ENCODE results near the gene RGL1. TPM values are rescaled to one million over a fixed set of nuclear protein-coding genes. Genes with fewer than 3 reads are reported as not detected.

The RGL1 gene
- total and polyA plus RNA-seq, 2 donors (not counting 3 experiments of a cell fraction or from before 2014, with no cell fraction given) = 19.8 to 35.3 TPM

DNA sequence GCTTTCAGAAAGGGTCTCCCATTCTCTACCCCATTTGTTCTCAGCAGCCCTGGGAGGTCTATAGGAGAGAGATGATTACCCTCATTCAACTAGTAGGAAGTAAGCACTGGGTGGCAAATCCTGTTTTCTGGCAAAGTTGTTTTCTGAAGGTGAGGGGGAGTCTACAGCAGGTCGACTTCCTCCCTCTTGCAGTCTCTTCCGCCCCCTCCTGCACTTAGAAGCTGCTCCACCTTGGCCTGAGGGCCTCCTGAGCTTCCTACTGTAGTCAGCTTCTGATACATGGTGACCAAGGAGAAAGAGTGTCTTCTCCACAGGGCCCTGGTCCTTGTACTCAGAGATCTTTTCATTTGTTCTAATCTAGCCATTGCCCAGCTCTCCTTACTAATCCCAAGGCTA is 93.1 kb downstream of the RGL1 start:
- no peak for FAIRE-seq
- POLR2A ChIA-PET = no interaction called here
- Histone ChIP-seq H3K79me2 (ENCODE audit: control insufficient read depth, insufficient read depth, low read length) (no peaks in the 10 kb centered on the region), H3K4me3 (replicated peaks in 1 of 3; ENCODE audit: insufficient read depth in 1 of 3, low read depth in 1 of 3, low read length in 3 of 3) (no peak overlapping the region), H3K4me1 (ENCODE audit: control insufficient read depth, extremely low read depth, insufficient read depth, low read length) (peaks cover 8% of the 10 kb centered on the region), H2AFZ (ENCODE audit: low read depth, low read length) (no peak overlapping the region), H3K27ac (ENCODE audit: insufficient read depth, low read depth, low read length) (no peak overlapping the region), H3K27me3 (ENCODE audit: control insufficient read depth in 2 of 2, insufficient read depth in 2 of 2, low read length in 2 of 2) (no peaks in the 10 kb centered on the region), H3K9me1 (replicated peaks; ENCODE audit: control insufficient read depth, extremely low read depth, insufficient read depth, low read length) (no peaks in the 10 kb centered on the region), H3K9me3 (replicated peaks; ENCODE audit: control insufficient read depth, insufficient read depth, low read length) (no peaks in the 10 kb centered on the region), H4K20me1 (replicated peaks; ENCODE audit: control insufficient read depth, extremely low read depth, insufficient read depth, low read length) (no peaks in the 10 kb centered on the region), H3K9ac (replicated peaks; ENCODE audit: extremely low read depth, insufficient read depth, low read length) (no peak overlapping the region), H3K36me3 (ENCODE audit: control insufficient read depth in 2 of 2, extremely low read depth in 1 of 2, insufficient read depth in 2 of 2, low read length in 2 of 2) (peaks cover 9 to 15% of the 10 kb centered on the region in 2 experiments), H3K4me2 (ENCODE audit: insufficient read depth, low read length) (no peak overlapping the region)
- DNase-seq (ENCODE audit: low read depth, low spot score) = no peak
- TF ChIP-seq, protein P1, sequence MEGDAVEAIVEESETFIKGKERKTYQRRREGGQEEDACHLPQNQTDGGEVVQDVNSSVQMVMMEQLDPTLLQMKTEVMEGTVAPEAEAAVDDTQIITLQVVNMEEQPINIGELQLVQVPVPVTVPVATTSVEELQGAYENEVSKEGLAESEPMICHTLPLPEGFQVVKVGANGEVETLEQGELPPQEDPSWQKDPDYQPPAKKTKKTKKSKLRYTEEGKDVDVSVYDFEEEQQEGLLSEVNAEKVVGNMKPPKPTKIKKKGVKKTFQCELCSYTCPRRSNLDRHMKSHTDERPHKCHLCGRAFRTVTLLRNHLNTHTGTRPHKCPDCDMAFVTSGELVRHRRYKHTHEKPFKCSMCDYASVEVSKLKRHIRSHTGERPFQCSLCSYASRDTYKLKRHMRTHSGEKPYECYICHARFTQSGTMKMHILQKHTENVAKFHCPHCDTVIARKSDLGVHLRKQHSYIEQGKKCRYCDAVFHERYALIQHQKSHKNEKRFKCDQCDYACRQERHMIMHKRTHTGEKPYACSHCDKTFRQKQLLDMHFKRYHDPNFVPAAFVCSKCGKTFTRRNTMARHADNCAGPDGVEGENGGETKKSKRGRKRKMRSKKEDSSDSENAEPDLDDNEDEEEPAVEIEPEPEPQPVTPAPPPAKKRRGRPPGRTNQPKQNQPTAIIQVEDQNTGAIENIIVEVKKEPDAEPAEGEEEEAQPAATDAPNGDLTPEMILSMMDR (IDR thresholded peaks at IDR 0.05; ENCODE audit: extremely low read depth in 1 of 2, insufficient read depth in 1 of 2, low read depth in 1 of 2, low read length in 2 of 2) = no peak
- TF ChIP-seq, protein P2, sequence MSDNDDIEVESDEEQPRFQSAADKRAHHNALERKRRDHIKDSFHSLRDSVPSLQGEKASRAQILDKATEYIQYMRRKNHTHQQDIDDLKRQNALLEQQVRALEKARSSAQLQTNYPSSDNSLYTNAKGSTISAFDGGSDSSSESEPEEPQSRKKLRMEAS (IDR thresholded peaks at IDR 0.05; ENCODE audit: insufficient read depth, insufficient read length) = no peak
- TF ChIP-seq EZH2 (IDR thresholded peaks at IDR 0.05; ENCODE audit: borderline replicate concordance, low read depth, low read length, severe bottlenecking) (no peak), POLR2A (IDR thresholded peaks at IDR 0.05; ENCODE audit: low read depth, low read length) (no peak), JUN (IDR thresholded peaks at IDR 0.05; ENCODE audit: borderline replicate concordance, insufficient read depth, insufficient read length, low read depth) (no peak)
- dilution Hi-C loops (cut with MboI; ENCODE audit: extremely low pct_ligation_motif_present, low sequenced_read_pairs) = no loop called here
- no TSS peak for BruUV-seq (replicated peaks)
- intact Hi-C loops (cut with micrococcal nuclease) = no loop called here
- CTCF ChIA-PET = interaction anchor here (1.1 to 2.3 kb wide), 4 partner anchors 17 to 243 kb away, joined by 3 to 7 read pairs (median 5); no protein-coding TSS in a partner anchor

DNA sequence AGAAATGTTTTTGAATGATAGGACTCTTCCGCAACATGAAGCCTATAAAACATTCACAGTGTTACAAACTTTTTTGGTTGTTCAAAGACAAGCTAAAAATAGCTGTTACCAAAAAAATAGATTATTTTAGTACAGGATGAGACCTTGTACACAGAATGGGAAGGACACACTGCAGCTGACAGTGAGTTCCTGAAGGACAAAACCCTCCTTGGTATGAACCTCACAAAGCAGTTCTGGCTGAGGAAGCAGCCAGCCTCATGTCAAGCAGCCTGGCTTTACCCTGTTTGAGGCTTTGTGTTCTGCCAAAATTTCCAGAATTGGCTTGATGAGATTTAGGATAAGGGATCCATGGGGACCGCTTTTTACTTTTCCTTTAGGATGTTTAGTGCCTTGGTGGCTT is 93.7 kb downstream of the RGL1 start:
- H3K4me1 ChIP-seq (ENCODE audit: control insufficient read depth, extremely low read depth, insufficient read depth, low read length) = peaks cover 8% of the 10 kb centered on the region
- no peak overlapping the region for H3K27ac ChIP-seq (ENCODE audit: insufficient read depth, low read depth, low read length)
- H3K9ac ChIP-seq (replicated peaks; ENCODE audit: extremely low read depth, insufficient read depth, low read length) = no peak overlapping the region
- H3K79me2 ChIP-seq (ENCODE audit: control insufficient read depth, insufficient read depth, low read length) = no peaks in the 10 kb centered on the region
- H4K20me1 ChIP-seq (replicated peaks; ENCODE audit: control insufficient read depth, extremely low read depth, insufficient read depth, low read length) = no peaks in the 10 kb centered on the region
- TF ChIP-seq GATA2 (IDR thresholded peaks at IDR 0.05; ENCODE audit: insufficient read depth, insufficient read length, low read depth, low read length) (no peak), POLR2A (IDR thresholded peaks at IDR 0.05; ENCODE audit: low read depth, low read length) (no peak), FOS (IDR thresholded peaks at IDR 0.05; ENCODE audit: borderline replicate concordance, insufficient read depth, low read length) (no peak), MYC (IDR thresholded peaks at IDR 0.05; ENCODE audit: low read depth, low read length) (no peak), POLR2AphosphoS5 (IDR thresholded peaks at IDR 0.05; ENCODE audit: insufficient read depth, low read depth, low read length) (no peak), EZH2 (IDR thresholded peaks at IDR 0.05; ENCODE audit: borderline replicate concordance, low read depth, low read length, severe bottlenecking) (no peak), JUN (IDR thresholded peaks at IDR 0.05; ENCODE audit: borderline replicate concordance, insufficient read depth, insufficient read length, low read depth) (no peak)
- TF ChIP-seq, protein P2 (IDR thresholded peaks at IDR 0.05; ENCODE audit: insufficient read depth, insufficient read length) = no peak
- TF ChIP-seq, protein P1 (IDR thresholded peaks at IDR 0.05; ENCODE audit: extremely low read depth in 1 of 2, insufficient read depth in 1 of 2, low read depth in 1 of 2, low read length in 2 of 2) = no peak
- no peaks in the 10 kb centered on the region for H3K27me3 ChIP-seq (ENCODE audit: control insufficient read depth in 2 of 2, insufficient read depth in 2 of 2, low read length in 2 of 2)
- H3K9me3 ChIP-seq (replicated peaks; ENCODE audit: control insufficient read depth, insufficient read depth, low read length) = no peaks in the 10 kb centered on the region
- dilution Hi-C loops (cut with MboI; ENCODE audit: extremely low pct_ligation_motif_present, low sequenced_read_pairs) (no loop called here), intact Hi-C loops (cut with micrococcal nuclease) (no loop called here)
- no peak for FAIRE-seq
- no TSS peak for BruUV-seq (replicated peaks)
- H3K9me1 ChIP-seq (replicated peaks; ENCODE audit: control insufficient read depth, extremely low read depth, insufficient read depth, low read length) = no peaks in the 10 kb centered on the region
- ChIA-PET POLR2A (no interaction called here), CTCF (interaction anchor here (1.1 to 2.3 kb wide), 4 partner anchors 17 to 243 kb away, joined by 4 to 7 read pairs (median 5); no protein-coding TSS in a partner anchor)
- H3K4me2 ChIP-seq (ENCODE audit: insufficient read depth, low read length) = no peak overlapping the region
- H3K4me3 ChIP-seq (replicated peaks in 1 of 3; ENCODE audit: insufficient read depth in 1 of 3, low read depth in 1 of 3, low read length in 3 of 3) = no peak overlapping the region
- no peak overlapping the region for H2AFZ ChIP-seq (ENCODE audit: low read depth, low read length)
- DNase-seq (ENCODE audit: low read depth, low spot score) = no peak
- H3K36me3 ChIP-seq (ENCODE audit: control insufficient read depth in 2 of 2, extremely low read depth in 1 of 2, insufficient read depth in 2 of 2, low read length in 2 of 2) = peaks cover 9 to 12% of the 10 kb centered on the region in 2 experiments

Measured in endothelial cell of umbilical vein (primary cell).